K562 (cell line): ENCODE measurements around the gene B4GALNT4.

Source experiments
- ATF7 ChIP-seq: fragments of 450-650 bp; IDR thresholded peaks from 2 replicates; pipeline ENCODE4 v1.7.1; 2014; ENCODE audit warnings: mild to moderate bottlenecking, moderate library complexity
- FOSL1 ChIP-seq: fragments of 200-800 bp; sonication (Bioruptor generic); conservative IDR thresholded peaks from 2 replicates; pipeline ENCODE4 v1.6.1; 2016; ENCODE audit warnings: missing genetic modification characterization, missing compliant biosample characterization
- SOX6 ChIP-seq: fragments of 450-650 bp; IDR thresholded peaks from 2 replicates; pipeline ENCODE4 v1.6.1; 2014; ENCODE audit warnings: mild to moderate bottlenecking
- TCF7L2 ChIP-seq: fragments of 150-350 bp; IDR thresholded peaks from 2 replicates; pipeline ENCODE4 v1.6.1; 2016; ENCODE audit warnings: low read depth, mild to moderate bottlenecking, low read length, moderate library complexity
- YY1 ChIP-seq, 3 experiments: IDR thresholded peaks; 2 replicates each; pipeline ENCODE4 v1.6.1; 2011; ENCODE audit warnings: low read length in 2 of 3, mild to moderate bottlenecking in 2 of 3, moderate library complexity in 2 of 3, borderline replicate concordance in 1 of 3, control low read depth in 1 of 3, low read depth in 1 of 3; ENCODE audit not compliant: insufficient read depth in 3 of 3, insufficient replicate concordance in 2 of 3, control insufficient read depth in 1 of 3, insufficient read length in 1 of 3; ENCODE audit errors: extremely low read depth in 1 of 3
- TF ChIP-seq, protein P1 (sequence below), 3 experiments: IDR thresholded peaks in 2 of 3; conservative IDR thresholded peaks in 1 of 3; 2 replicates each; pipeline ENCODE4 v1.5.1; 2011 to 2012; ENCODE audit warnings: low read length in 3 of 3, mild to moderate bottlenecking in 3 of 3, control low read depth in 2 of 3, improper control_type of control experiment in 1 of 3, inconsistent platforms in 1 of 3, low read depth in 1 of 3, mixed read lengths in 1 of 3, moderate library complexity in 1 of 3; ENCODE audit not compliant: insufficient read depth in 2 of 3

DNA sequence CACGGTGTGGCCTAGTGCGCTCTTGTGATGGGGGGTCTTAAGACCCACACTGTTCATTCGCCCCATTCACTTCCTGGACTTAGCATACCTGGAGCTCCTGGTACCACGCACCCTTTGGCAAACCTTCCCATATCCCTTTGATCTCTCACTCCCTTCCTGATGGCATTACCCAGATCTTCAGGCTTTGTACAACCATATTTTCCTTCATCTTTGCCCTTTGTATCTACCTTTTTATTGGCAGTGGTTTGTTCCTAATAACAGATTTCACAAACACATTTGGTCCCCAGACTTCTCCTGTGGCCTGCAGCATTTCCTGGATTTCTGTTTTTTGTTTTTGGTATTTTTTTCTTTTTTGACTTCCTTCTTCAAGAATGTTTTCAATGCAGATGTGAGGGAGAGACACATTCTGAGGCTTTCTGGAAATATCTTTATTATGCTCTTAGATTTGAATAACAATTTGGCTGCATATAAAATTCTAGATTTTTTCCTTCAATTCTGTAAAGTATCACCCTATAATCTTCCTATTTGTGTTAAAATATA lies 32.6 kb upstream of the B4GALNT4 start:
- TF ChIP-seq ATF7 (no peak), TCF7L2 (no peak), SOX6 (no peak), FOSL1 (no peak), YY1 (IDR thresholded peaks at IDR 0.05; ENCODE audit: borderline replicate concordance in 1 of 3, control insufficient read depth in 1 of 3, extremely low read depth in 1 of 3, insufficient read depth in 3 of 3, insufficient read length in 1 of 3, insufficient replicate concordance in 2 of 3, low read depth in 1 of 3, low read length in 2 of 3) (no peak)
- TF ChIP-seq, protein P1, sequence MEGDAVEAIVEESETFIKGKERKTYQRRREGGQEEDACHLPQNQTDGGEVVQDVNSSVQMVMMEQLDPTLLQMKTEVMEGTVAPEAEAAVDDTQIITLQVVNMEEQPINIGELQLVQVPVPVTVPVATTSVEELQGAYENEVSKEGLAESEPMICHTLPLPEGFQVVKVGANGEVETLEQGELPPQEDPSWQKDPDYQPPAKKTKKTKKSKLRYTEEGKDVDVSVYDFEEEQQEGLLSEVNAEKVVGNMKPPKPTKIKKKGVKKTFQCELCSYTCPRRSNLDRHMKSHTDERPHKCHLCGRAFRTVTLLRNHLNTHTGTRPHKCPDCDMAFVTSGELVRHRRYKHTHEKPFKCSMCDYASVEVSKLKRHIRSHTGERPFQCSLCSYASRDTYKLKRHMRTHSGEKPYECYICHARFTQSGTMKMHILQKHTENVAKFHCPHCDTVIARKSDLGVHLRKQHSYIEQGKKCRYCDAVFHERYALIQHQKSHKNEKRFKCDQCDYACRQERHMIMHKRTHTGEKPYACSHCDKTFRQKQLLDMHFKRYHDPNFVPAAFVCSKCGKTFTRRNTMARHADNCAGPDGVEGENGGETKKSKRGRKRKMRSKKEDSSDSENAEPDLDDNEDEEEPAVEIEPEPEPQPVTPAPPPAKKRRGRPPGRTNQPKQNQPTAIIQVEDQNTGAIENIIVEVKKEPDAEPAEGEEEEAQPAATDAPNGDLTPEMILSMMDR (IDR thresholded peaks at IDR 0.05 in 2 of 3, conservative IDR thresholded peaks at IDR 0.05 in 1 of 3; ENCODE audit: insufficient read depth in 2 of 3, low read depth in 1 of 3, low read length in 3 of 3): no peak
